NCI-H1417 (cell line): ENCODE results near the gene IL18BP.

Experiments used
- DNase-seq, 3 experiments: peaks; one replicate each; lab custom pipeline; 2025; lab: John Stamatoyannopoulos, UW

The IL18BP gene

GRCh38 chr11:71998649-71999310 is at the start of gene IL18BP:
Gene IL18BP, plus strand, starts transcription at chr11:71998909. Its CDS starts 1,076 bp downstream, at chr11:71999985.
- no peak for DNase-seq

GRCh38 chr11:71949034-71949433 is 49.7 kb upstream of the IL18BP start:
- no peak for DNase-seq

- DNase-seq: no peak
Measured at GRCh38 chr11:71951741-71952310, 46.9 kb upstream of the IL18BP start.

DNA sequence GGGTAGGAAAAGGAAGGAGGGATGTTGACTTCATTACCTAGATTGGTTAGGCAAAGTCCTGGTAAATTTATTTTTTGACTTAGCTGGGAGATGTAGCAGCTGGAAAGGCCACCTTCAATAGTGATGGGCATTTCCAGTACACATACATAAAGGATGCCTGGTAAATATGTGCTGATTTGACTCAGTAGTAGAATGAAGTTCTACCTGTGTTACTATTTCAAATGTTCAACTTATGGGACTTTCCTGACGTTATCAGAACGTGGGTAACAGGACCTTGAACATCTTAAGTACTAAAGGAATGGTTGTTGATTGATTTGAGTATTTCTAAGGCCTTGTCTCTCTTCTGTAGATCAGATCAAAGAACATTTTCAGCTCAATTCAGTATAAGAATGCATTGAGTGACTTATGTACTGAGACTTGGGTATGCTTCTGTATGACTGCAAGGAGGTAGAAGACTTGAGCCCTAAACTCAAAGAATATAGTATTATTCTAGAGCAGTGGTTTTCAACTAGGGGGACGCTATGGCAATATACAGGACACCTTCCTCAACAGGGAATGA is 42.7 kb upstream of the IL18BP start:
- no peak for DNase-seq

DNA sequence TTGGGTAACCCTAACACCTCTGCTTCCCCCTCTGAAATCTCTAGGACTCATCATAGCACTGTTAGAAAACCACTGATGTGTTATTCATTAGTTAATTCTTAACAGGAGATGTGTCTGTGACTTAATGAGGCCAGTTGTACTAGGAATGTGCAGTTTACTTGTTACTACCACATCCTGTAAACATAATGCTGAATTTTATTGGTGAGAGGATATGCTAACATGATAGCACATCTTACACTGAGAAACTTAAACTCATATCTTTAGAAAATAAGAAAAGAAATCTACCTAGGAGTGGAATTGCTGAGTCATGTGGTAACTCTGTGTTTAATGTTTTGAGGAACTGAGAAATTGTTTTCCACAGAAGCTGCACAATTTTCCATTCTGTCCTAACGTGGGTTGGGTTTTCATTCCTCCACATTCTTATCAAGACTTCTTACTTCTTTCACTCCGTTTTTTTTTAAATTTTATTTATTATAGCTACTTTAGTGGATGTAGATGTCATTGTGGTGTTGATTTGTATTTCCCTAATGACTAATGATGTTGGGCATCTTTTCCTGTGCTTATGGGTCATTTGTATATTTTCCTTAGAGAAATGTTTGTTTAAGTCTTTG is 36.2 kb upstream of the IL18BP start:
- DNase-seq: no peak

DNA sequence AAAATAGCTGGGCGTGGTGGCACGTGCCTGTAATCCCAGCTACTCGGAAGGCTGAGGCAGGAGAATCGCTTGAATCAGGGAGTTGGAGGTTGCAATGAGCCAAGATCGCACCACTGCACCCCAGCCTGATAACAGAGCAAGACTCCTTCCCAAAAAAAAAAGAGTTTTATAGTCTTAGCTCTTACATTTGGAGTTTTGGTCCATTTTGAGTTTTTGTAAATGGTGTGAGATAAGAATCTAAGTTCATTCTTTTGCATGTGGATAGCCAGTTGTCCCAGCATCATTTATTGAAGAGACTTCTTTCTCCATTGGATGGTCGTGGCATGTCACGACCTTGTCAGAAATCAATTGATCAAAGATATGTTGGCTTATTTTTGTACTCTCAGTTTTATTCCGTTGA is 35.2 kb upstream of the IL18BP start:
- no peak for DNase-seq

DNA sequence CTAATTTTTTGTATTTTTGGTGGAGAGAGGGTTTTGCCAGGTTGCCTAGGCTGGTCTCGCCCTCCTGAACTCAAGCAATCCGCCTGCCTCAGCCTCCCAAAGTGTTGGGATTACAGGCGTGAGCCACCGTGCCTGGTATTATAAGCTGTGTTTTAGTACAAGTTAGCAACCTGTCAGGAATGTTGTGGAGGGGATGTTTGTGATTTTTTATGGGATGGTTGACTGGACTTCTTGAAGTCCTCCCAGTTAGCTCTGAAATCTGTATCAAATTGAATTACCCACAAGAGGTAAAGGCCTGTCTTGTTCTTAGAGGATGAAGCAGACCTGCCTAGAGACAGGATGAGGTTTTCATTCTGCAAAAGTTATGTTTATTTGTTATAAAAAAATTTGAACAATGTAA is 34.1 kb upstream of the IL18BP start:
- DNase-seq: no peak

- no peak for DNase-seq
Measured at GRCh38 chr11:71971680-71972079, 27.0 kb upstream of the IL18BP start.

DNA sequence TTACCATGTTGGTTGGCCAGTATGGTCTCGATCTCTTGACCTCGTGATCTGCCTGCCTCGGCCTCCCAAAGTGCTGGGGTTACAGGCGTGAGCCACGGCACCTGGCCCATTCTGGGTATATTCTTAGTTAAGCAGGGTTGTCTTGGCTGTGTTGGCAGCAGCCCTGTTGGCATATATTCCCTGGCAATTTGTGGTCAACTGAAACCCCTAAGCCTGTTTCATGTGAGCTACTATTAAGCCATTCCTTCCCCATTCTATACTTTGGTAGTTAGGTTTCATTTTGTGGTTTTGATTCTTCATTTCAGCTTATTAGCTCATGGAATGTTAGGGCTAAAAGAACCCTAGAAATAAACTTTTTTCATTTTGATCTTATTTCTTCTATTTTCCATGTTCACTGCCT is 22.2 kb upstream of the IL18BP start:
- no peak for DNase-seq

- DNase-seq: no peak
Measured at GRCh38 chr11:71977090-71977489, 21.6 kb upstream of the IL18BP start.

DNA sequence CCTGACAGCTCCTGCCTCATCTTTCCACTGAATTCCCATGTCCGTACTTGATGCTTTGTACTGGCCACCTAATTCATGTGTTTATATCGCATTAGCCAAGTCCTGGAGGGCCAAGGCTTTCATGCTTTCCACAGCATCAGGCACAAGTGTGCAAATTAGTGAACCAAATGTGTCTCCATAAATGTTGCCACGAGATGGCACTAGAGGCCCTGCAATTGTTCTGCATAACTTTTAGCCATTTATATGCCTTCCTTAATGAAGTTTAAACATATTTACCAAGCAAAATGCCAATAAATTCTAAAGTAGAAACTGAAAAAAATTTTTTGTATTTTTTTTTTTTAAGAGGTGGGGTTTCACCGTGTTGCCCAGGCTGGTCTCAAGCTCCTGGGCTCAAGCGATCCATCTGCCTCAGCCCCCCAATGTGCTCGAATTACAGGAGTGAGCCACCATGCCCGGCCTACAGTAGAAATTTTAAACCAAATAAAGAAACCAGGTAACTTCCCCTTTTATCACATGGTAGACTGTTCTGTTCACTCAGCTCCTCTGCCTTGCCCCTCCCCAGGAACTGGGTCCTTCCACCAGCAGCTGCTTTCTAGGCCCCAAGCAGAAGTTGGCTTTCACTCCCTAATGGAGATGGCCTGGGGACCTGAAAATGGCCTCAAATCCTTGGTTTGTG is 20.8 kb upstream of the IL18BP start:
- peak; percentile 15 to 52 (median 29) for DNase-seq

DNA sequence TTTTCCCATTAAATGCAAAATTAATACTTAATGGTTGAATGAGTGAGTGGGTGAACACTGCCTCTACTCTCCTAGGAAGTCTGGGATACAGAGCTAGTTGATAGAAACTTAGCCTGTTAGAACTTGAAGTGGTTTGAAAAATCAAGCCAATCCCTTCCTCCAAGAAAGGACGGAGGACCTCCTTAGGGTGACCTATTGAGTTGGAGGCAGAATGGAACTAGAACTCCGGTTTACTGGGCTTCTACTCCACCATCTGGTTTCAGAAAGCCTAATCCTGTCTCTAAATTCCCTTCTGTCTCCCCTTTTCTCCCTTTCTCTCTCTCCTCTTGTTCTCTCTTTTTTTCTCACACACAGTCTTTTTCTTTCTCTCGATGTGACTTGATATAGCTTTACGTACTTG is 19.6 kb upstream of the IL18BP start:
- no peak for DNase-seq

- no peak for DNase-seq
Measured at GRCh38 chr11:71979602-71980001, 19.1 kb upstream of the IL18BP start.

DNA sequence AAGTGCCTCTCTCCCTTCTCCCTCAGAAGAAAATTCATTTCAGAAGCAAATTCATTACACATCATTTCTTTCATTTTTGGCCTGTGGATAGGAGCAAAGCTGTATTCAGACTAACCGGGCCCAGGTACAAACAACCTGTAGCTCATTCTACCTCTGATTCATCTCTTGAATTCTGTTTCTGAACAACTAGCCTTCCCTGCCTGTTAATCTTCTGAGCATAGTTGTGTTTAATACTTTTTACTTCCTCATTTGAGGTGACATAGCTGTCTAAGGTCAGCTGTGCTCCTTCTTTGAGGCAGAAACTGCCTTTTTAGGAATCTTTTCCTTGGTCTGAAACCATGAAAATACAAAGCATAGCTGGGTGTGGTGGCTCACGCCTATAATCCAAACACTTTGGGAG is 12.6 kb upstream of the IL18BP start:
- no peak for DNase-seq

DNA sequence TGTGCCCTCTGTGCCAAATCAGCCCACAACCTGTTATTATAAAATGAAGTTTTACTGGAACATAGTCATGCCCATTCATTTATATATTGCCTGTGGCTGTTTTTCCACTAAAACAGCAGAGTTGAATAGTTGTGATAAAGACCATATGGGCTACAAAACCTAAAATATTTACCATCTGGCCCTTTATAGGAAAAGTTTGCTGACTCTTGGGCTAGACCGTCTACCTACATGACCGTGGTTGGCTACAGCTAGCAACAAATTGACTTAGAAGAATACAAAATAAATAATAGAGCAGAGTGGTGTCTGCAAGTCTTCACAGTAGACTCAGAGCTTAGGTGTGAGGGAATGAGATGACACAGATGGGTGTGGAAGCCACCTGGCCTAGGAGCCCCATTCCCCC is 11.2 kb upstream of the IL18BP start:
- no peak for DNase-seq

GRCh38 chr11:71988050-71988449 is 10.7 kb upstream of the IL18BP start:
- no peak for DNase-seq

DNA sequence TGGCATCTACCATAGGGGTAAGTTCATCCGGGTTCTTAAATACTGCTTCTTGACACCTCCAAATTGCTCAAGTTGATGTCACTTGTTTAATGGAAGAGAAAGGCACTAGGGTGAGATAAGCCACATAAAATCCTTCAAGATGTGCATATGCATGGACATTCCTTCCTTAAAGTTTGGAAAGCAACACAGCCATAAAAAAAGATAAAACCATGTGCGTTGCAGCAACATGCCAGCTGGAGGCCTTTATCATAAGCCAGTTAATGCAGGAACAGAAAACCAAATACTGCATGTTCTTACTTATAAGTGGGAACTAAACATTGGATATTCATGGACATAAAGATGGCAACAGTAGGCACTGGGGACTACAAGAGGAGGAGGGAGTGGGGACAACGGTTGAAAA is 8.0 kb upstream of the IL18BP start:
- DNase-seq: no peak

DNA sequence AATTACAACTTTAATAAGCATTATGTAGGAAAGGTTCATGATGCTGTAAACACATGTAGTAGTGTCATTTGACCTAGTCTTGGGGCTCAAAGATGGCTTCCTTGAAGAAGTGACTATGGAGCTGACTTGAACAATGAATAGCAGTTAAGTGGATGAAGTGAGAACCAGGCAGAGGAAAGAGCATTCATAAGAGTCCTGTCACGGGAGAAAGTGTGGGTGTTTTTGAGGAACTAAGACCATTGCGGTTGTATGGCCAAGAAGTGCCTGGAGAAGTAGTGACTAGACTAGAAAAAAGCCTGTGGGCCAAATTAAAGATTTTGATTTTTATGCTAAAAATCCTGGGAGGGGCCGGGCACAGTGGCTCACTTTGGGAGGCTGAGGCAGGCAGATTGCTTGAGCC is 7.2 kb upstream of the IL18BP start:
- DNase-seq: no peak

DNA sequence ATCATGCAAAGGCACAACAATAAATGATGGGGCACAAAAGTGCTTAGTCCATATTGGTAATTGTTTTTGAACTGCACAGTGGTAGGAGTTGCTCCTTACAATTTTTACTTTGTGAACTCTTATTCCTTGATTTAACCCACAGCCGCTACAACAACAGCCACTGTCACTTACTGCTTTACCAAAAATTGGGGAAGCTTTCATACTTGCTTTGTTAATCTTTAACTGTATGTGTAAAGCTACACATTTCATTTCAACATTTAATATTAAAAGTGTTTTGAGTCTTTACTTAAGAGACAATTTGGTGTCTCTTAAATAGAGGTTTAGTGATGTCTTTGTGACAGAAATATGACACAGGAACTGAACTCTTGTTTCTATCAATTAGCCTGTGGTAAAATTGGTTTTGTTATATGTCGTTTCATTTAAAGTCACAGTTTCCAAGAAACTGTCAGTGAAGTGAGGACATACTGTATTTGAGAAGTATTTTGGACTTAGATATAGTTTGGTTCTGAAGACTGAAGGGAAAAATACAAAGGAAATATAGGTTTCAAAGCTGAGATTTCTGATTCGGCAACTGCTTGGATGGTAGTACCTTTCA is 6.5 kb upstream of the IL18BP start:
- no peak for DNase-seq

DNA sequence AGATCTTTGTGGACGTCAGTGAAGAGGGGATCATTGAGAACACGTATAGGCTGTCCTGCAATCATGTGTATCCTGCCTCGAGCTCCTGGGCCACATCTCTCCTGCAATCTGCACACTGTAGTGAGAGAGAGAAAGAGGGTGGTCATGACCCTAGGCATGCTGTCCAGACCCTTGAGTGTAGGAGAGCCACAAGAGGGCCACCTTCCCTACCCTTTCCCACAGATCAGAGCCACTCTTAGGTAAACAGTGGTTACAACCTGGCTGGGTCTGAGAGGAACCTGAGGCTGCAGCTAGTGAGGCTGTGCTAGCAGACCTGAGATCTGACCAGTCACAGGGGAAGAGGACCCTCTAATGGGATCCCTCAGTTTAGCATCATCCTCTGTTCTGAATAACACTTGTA is 3.9 kb upstream of the IL18BP start:
- DNase-seq: no peak

DNA sequence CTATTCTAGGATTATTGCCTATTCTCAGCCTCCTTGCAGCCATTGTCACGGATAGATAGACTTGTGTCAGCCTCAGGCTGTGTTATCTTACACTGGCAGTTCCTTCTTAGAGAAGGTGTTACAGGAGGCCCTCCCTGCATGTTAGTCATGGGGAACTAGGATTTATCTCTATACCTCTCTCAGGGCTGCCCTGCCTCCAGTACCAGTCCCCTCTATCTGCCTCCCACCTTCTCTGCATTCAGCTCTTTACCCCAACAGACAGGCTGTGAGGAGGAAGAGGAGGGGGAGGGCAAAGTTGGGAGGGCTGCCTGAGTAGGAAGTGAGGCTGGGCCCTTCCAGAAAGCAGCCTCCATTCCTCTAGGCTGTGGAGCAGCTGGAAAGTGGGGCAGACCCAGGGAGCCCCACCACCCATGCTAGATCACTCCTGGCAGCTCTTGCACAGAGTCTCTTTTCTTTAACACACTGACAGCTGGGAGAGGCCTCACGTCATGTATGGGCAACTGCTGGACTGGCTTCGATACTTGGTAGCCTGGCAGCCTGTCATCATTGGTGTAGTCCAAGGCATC is 2.9 kb upstream of the IL18BP start:
- no peak for DNase-seq

DNA sequence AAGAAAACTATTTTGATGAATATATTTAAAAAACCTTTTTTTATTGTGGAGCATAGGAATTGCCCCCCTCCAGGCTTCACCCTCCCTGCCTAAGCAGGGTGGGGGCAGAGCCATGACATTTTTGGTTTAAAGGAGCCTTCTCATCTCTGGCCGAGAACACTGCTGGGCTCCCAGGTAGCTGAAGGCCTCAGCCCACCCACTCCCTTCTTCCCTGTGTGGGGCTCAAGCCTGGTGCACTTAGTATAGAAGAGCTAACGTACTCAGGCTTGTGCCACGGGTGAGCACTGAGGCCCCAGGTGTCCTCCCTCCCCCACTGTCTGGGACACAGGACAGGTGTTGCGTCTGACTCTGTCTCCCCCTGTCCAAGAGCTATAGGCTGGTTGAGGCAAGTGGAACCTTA is 2.2 kb upstream of the IL18BP start:
- no peak for DNase-seq
